Measurements from ENCODE around the gene HORMAD2. TPM values are rescaled to one million over a fixed set of nuclear protein-coding genes. Genes with fewer than 3 reads are reported as not detected.

The HORMAD2 gene
- total RNA-seq, 1 donor from 2014 or later: not detected

DNA sequence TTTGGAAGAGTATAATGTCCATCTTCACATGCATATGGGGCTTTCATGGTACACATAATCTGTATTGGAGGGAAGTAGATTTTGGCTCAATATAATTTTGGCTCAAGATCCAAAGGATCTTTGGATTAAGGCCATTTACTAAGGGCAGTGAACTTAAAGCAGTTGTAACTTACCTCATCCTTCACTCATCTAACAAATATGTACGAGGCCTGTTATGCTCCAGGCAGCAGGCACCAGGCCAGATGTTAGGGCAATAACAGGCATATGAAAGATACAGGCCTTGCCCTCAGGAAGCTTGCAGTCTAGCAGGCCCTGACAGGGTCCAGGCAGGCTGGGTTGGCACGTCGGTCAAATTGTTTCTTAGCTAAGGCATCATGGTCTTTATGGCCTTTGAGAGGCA lies 121.7 kb downstream of the HORMAD2 start:
- Mint-ChIP-seq H3K36me3 (no peaks in the 10 kb centered on the region), H3K27me3 (no peaks in the 10 kb centered on the region), H3K9me3 (no peaks in the 10 kb centered on the region), H3K4me3 (peak overlapping the region; percentile 19), H3K27ac (peak overlapping the region; percentile 93), H3K4me1 (ENCODE audit: unreplicated experiment) (peaks cover 33% of the 10 kb centered on the region)
- no peak for TF ChIP-seq CTCF (conservative IDR thresholded peaks at IDR 0.05)
- no peak for DNase-seq (ENCODE audit: extremely low spot score, unreplicated experiment)

DNA sequence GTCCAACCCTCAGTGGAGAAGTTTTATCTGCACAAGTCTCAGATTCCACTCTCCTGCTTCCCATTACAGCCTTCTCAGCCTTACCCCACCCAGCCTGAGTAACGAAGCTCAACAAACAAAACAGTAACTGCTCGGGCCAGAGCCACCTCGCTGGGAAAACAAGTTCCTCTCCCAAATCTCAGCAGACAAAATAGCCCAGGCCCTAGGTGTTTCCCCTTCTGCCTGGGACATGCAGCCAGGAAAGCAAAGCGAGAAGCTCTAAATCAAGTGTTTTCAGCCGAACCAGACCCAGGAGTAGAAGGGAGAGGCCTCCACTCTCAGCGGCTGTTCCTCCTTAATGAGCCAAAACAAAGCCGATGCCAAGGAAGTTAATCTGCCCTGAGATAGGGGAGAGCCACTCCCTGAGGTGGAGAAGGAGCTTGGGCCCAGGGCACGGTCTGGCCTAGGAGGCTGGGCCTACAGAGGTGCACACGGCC lies 122.3 kb downstream of the HORMAD2 start:
- Mint-ChIP-seq H3K4me1 (ENCODE audit: unreplicated experiment) (peaks cover 34% of the 10 kb centered on the region), H3K27ac (peak overlapping the region; percentile 93), H3K27me3 (no peaks in the 10 kb centered on the region), H3K36me3 (no peaks in the 10 kb centered on the region), H3K4me3 (peak overlapping the region; percentile 19), H3K9me3 (no peaks in the 10 kb centered on the region)
- DNase-seq (ENCODE audit: extremely low spot score, unreplicated experiment): no peak
- TF ChIP-seq CTCF (conservative IDR thresholded peaks at IDR 0.05): no peak

- H3K9me3 Mint-ChIP-seq: no peaks in the 10 kb centered on the region
- no peak for TF ChIP-seq CTCF (conservative IDR thresholded peaks at IDR 0.05)
- H3K36me3 Mint-ChIP-seq: no peaks in the 10 kb centered on the region
- peak overlapping the region; percentile 27 for H3K27ac Mint-ChIP-seq
- H3K4me3 Mint-ChIP-seq: no peak overlapping the region
- peaks cover 42% of the 10 kb centered on the region for H3K4me1 Mint-ChIP-seq (ENCODE audit: unreplicated experiment)
- DNase-seq (ENCODE audit: extremely low spot score, unreplicated experiment): no peak
- H3K27me3 Mint-ChIP-seq: no peaks in the 10 kb centered on the region
Observed at GRCh38 chr22:30204015-30204741, 123.9 kb downstream of the HORMAD2 start.

DNA sequence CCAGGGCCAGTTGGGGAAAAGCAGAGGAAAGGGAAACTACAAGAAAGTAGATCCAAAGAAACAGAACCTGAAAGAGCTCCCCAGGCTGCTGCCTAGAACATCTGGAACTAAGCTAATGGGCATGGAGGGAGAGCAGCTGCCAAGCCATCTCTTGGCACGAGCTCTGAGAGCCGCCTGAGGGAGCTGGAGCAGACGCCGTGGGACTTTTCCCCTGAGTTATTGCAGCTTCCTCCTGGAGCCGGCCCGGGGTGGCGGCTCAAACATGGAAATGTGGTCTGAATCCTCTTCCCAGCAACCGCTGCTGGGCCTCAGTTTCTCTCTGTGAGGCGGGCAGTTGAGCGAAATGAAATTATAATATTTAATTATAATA lies 124.5 kb downstream of the HORMAD2 start:
- no peak for DNase-seq (ENCODE audit: extremely low spot score, unreplicated experiment)
- peaks cover 42% of the 10 kb centered on the region for H3K4me1 Mint-ChIP-seq (ENCODE audit: unreplicated experiment)
- peak overlapping the region; percentile 27 for H3K27ac Mint-ChIP-seq
- no peaks in the 10 kb centered on the region for H3K9me3 Mint-ChIP-seq
- TF ChIP-seq CTCF (conservative IDR thresholded peaks at IDR 0.05): no peak
- H3K4me3 Mint-ChIP-seq: no peak overlapping the region
- H3K36me3 Mint-ChIP-seq: no peaks in the 10 kb centered on the region
- no peaks in the 10 kb centered on the region for H3K27me3 Mint-ChIP-seq

GRCh38 chr22:30205281-30206115 lies 125.2 kb downstream of the HORMAD2 start:
- Mint-ChIP-seq H3K9me3 (no peaks in the 10 kb centered on the region), H3K4me3 (no peak overlapping the region), H3K36me3 (no peaks in the 10 kb centered on the region), H3K27ac (no peak overlapping the region), H3K27me3 (peaks cover 4% of the 10 kb centered on the region), H3K4me1 (ENCODE audit: unreplicated experiment) (peaks cover 46% of the 10 kb centered on the region)
- DNase-seq (ENCODE audit: extremely low spot score, unreplicated experiment): no peak
- no peak for TF ChIP-seq CTCF (conservative IDR thresholded peaks at IDR 0.05)
